HG03342 (cell line): Measurements from ENCODE around the gene NME3.

Experiments
- ATAC-seq: cut with Tn5 transposase; IDR thresholded peaks from one replicate; pipeline ENCODE4 v1.9.1; 2021; ENCODE audit warnings: mild to moderate bottlenecking, moderate library complexity; ENCODE audit not compliant: unreplicated experiment

Gene NME3

DNA sequence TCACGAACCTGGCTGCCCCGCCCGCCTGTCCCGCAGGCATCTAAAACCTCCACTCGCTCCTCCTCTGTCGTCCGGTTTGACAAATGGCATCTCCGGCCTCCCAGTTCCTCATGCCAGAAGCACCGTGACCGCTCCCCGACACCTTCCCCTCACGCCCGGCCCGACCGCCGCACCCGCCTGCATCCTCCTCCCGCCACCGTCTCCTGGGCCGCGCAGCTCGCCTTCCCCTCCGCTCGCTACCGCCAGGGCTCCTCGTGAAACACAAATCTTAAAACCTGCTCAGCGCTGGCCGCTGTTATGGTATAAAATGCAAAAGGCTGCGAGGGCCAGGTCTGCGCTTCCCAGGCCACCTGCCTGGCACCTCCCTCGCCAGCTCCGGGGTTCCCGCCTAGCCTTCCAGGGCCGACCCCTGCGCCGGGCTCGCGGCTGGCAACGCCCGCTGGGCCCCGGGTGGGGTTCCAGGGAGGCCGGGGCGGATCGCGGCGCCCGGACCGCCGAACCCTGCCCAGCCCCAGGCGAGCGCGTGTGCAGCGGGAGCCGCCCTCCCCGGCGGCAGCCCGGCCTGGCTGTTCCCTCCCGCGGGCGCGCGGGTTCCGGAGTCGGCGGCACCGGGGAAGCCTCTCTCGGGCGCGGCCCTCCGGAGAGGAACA lies 10.5 kb upstream of the NME3 start:
- peak; percentile 0 for ATAC-seq

DNA sequence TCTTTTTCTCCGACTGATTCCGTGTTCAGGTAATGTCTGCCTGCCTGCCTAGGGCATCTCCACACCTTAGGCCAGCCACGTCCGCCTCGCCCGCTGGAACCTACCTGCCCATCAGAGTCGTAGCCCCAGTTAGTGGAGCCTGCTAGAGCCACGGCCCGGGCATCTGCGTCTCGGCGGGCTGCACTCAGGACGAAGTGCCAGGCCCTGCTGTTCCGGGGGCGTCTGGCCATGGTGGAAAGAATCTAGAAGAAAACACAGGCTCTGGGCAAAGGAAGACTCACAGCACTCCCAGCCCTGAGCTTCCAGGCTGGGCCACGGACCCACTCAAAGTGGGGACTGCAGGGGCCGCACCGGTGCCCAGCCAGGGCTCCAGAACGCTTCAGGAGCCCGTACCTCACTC lies 9.9 kb upstream of the NME3 start:
- no peak for ATAC-seq

DNA sequence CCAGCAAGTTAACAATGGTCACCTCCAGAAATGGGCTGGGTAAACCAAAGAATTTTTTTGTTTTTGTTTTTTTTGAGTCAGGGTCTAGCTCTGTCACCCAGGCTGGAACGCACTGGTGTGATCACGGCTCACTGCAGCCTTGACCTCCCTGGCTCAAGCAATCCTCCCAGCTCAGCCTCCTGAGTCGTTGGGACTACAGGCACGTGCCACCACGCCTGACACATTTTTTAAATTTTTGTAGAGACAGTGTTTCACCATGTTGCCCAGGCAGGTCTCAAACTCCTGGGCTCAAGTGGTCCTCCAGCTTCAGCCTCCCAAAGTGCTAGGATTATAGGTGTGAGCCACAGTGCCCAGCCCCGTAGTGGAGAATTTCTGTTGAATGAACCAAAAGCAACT lies 9.3 kb upstream of the NME3 start:
- no peak for ATAC-seq

DNA sequence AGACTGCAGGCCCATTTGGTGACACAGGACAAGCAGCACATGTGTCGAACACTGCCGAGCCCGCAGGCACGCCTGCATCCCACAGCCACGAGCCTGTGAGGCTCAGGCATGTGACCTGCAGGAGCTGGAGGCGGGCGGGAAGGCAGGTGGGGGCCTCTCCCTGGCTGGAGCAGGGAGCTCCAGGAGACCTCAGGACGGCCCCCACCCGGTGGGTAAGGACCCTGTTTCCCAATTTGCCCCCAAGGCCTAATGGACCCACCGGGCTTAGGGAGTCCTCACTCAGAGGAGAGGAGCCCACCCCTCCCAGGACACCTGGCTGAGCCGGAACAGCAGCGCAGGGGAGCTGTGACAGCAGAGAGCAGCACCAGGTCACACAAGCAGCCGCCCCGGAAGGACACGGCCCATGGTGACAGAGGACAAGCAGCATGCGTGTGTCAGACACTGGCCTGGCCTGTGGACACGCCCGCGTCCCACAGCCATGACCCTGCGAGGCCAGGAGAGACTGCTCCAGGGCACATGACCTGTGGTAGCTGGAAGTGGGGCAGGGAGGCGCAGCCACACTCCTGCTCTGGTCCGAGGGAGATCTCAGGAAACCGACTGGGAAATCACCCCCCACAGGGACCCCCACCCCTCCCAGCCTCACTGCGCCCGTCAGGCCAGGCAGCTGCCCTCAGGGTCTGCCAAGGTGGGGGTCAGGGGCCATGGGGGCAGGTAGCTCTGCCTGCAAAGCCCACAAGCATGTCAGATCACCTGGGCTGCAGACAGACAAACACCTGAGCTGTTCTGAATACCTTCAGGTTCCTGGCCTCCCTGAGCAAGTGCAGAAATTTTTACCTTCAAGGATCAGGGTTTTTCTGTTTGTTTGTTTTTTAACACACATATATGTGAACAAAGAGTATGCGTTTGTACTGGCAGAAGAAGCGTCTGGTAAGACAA lies 8.7 kb upstream of the NME3 start:
- ATAC-seq = no peak

GRCh38 chr16:1779234-1779701 lies 7.9 kb upstream of the NME3 start:
- ATAC-seq = no peak

GRCh38 chr16:1778200-1779179 lies 7.1 kb upstream of the NME3 start:
- no peak for ATAC-seq

GRCh38 chr16:1777375-1778199 lies 6.2 kb upstream of the NME3 start:
- ATAC-seq = no peak

GRCh38 chr16:1776991-1777374 lies 5.6 kb upstream of the NME3 start:
- ATAC-seq = no peak

DNA sequence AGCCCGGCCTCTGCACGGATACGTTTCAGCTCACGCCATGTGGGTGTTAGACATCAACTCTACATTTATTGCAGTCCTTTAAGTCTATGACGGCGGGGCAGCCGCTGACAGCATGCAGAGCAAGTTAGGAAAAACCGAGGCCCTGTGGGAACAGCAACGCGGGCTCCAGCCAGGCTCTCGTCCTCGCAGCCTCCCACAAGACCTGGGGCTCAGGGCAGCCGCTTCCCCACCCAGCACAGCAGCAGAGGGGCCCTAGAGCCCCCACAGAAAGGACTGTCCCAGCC lies 5.3 kb upstream of the NME3 start:
- ATAC-seq = no peak

- no peak for ATAC-seq
These were observed 4.7 kb upstream of the NME3 start for GRCh38 chr16:1775846-1776671.

DNA sequence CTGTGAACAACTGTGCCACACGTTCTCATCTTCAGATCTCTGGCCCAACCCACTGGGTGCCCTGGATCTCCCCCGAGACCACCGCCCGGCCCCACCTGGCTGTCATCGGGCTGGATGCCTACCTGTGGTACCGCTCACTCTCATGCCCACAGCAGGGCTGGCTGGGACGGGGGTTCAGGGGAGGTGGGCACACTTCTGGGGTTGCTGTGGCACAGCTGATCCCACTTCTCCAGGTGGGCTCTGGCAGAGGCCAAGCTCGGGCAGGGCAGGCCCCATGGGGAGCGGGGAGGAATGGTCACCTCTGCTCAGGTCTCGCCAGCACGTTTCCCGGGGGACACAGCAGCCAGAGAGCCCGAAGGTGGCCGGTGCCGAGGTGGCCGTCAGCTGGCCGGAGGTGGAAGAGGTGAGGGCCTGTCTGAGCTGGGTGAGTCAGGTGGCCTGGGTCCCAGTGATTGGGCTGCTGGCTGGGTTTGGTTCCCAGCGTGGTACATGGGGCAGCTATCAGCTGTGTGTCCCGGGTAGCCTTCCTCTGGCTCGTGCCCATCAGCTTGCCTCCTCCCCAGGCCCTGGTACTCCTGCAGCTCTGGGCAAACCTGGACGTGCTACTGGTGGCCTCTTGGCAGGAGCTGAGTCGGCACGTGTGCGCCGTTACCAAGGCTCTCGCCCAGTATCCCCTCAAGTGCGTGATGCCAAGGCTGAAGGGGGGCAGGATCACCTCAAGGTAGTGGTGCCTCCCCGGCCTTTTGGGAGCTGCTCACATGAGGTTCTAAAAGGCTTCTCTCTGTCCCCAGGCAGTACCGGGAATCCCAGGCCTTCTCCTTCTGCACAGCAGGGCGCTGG lies 3.9 kb upstream of the NME3 start:
- no peak for ATAC-seq

- no peak for ATAC-seq
These were observed 3.1 kb upstream of the NME3 start for GRCh38 chr16:1774448-1774780.

- no peak for ATAC-seq
These were observed 2.5 kb upstream of the NME3 start for GRCh38 chr16:1773703-1774447.

DNA sequence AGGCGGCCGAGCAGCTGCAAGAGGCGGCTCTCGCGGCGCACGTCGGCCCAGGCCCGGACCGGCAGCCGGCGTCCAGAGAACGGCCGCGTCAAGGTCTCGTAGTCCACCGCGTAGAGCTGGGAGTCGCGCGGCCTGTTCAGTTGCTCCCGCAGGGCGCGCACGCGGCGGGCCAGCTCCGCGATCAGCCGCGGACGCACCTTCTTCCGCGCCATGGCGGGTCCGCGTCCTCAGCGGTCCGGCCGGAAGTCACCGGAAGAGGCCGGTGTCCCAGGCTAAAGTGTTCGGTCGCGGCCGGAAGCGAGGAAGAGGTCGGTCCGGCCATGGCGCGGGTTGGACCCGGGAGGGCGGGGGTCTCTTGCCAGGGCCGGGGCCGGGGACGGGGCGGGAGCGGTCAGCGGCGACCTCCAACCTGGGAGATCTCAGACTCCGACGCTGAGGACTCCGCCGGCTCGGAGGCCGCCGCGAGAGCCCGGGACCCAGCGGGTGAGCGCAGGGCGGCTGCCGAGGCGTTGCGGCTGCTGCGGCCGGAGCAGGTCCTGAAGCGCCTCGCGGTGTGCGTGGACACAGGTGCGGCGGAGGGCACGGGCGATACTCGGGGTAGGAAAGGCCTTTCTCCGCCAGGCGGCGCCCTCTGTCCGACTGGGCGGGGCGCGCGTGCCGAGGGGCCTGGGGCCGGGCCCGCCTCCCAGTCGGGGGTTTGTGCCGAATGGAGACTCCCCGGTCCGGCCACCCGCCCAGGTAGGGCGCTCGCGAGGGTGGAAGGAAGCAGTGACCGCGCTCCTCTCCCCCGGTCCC lies 1.8 kb upstream of the NME3 start, which contains the start of gene MRPS34:
MRPS34 (minus strand) TSS at position 227 of the 795 bp plus-strand sequence; CDS start at position 212, 15 bp downstream.
- peak; percentile 51 for ATAC-seq

DNA sequence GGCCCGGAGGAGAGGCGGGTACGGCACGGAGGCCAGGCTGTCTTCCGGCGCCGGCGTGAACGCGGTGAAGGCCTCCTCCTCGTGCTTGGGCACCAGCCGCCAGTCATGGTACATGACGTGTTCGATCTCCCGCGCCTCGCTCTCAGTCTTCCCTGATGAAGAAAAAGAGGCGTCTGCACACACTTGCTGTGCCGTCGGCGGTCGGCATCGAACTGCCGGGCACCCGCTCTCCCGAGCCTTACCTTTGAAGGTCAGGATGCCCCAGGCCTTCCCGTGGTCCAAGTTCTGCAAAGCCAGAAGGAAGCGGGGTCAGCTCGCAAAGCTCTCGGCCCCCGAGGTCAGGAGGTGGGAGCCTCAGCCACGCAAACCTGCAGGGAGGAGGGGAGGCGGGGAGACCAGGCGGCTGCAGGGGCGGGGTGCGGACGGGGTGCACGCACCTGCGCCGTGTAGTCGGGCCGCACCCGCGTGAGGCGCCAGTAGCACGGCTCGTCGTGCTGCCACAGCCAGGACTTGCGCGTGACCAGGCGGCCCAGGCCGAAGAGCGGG lies 1.1 kb upstream of the NME3 start, which contains the start of gene EME2:
EME2 (plus strand) TSS at position 449 of the 546 bp plus-strand sequence. CDS start 418 bp downstream, outside the sequence.
- ATAC-seq = no peak

- no peak for ATAC-seq
These were observed 570 bp upstream of the NME3 start for GRCh38 chr16:1771864-1772361.
